Breast epithelium (tissue), 4 donors: ENCODE data around the gene DECR2. TPM values are rescaled to one million over a fixed set of nuclear protein-coding genes. Genes with fewer than 3 reads are reported as not detected.
A peak's percentile ranks its signal among the peaks of the same experiment; 100 is the strongest.

ENCODE experiments used
- DNase-seq, 2 donors: peaks; one replicate each; pipeline ENCODE4 v3.0.0-alpha.2; 2019; ENCODE audit warnings: low spot score in 2 of 2
- H3K27ac ChIP-seq, 2 donors: fragments of 200-600 bp; sonication (generic) in 1 of 2; one replicate each; pipeline ENCODE4 v1.5.1; 2016 to 2019; ENCODE audit warnings: mild to moderate bottlenecking in 1 of 2
- H3K27me3 ChIP-seq, 2 donors: fragments of 200-600 bp; sonication (generic) in 1 of 2; one replicate each; pipeline versions ENCODE4 v1.5.1 to v1.6.0; 2017 to 2019; ENCODE audit warnings: control low read depth in 1 of 2, mild to moderate bottlenecking in 1 of 2
- H3K36me3 ChIP-seq: fragments of 200-600 bp; one replicate; pipeline ENCODE4 v1.5.1; 2019
- H3K4me1 ChIP-seq, 2 donors: fragments of 200-600 bp; sonication (generic); one replicate each; pipeline ENCODE4 v1.5.1; 2016 to 2019; ENCODE audit warnings: control low read depth in 1 of 2
- H3K4me3 ChIP-seq, 3 donors: fragments of 200-600 bp; sonication (generic); 1 replicate in 2 of 3; 2 replicates in 1 of 3; pipeline ENCODE4 v1.5.1; 2016 to 2019; ENCODE audit warnings: mild to moderate bottlenecking in 3 of 3, moderate library complexity in 2 of 3
- H3K9me3 ChIP-seq, 2 donors: fragments of 200-600 bp; sonication (generic) in 1 of 2; one replicate each; pipeline ENCODE4 v1.5.1; 2016 to 2019; ENCODE audit warnings: control low read depth in 1 of 2
- CTCF ChIP-seq, 3 donors: fragments of 450-650 bp; IDR thresholded peaks; one replicate each; pipeline ENCODE4 v1.5.1; 2016 to 2017; ENCODE audit warnings: antibody characterized with exemption in 3 of 3, mild to moderate bottlenecking in 3 of 3, moderate library complexity in 3 of 3
- POLR2A ChIP-seq: fragments of 450-650 bp; IDR thresholded peaks from one replicate; pipeline ENCODE4 v1.6.1; 2016; ENCODE audit warnings: antibody characterized with exemption, mild to moderate bottlenecking, moderate library complexity
- POLR2AphosphoS5 ChIP-seq, 3 donors: sonication (generic); formaldehyde crosslinking; IDR thresholded peaks; one replicate each; pipeline ENCODE4 v1.6.1; 2017; ENCODE audit warnings: antibody characterized with exemption in 3 of 3
- intact Hi-C: fragments of 100-400 bp; cut with DNase I; formaldehyde crosslinking; loops from one replicate; pipeline ENCODE4 v1.15.1; 2023; ENCODE audit warnings: low total_unique reads
- total RNA-seq, 3 donors: library from RNA; depleted of rRNA; stranded (reverse); fragments of >200 nt; gene quantifications; one replicate each; pipeline ENCODE4 v1.1.0, GENCODE V29; 2016

Gene DECR2
- total RNA-seq, 3 donors from 2014 or later, result 19.4 to 30.5 (median 28.7) TPM

GRCh38 chr16:425740-426114 lies 24.0 kb downstream of the DECR2 start:
- peaks cover 0 to 8% of the 10 kb centered on the region in 2 donors for H3K4me1 ChIP-seq
- TF ChIP-seq CTCF (IDR thresholded peaks at IDR 0.05), result no peak
- TF ChIP-seq POLR2A, result no peak
- TF ChIP-seq POLR2AphosphoS5 (IDR thresholded peaks at IDR 0.05), result no peak
- peak overlapping the region; percentile 96 to 97 for H3K27ac ChIP-seq
- H3K4me3 ChIP-seq, result peak overlapping the region; percentile 64 to 87 (median 71)
- no peak for DNase-seq
- no peaks in the 10 kb centered on the region for H3K27me3 ChIP-seq
- intact Hi-C loops, result loop anchor here (2.0 kb wide), 1 partner anchor 73 kb away; the partner anchor contains the start of gene AXIN1
- H3K36me3 ChIP-seq, result no peaks in the 10 kb centered on the region
- H3K9me3 ChIP-seq, result no peaks in the 10 kb centered on the region

GRCh38 chr16:426115-426905 lies 24.6 kb downstream of the DECR2 start:
- Histone ChIP-seq H3K4me1 (peaks cover 0 to 8% of the 10 kb centered on the region in 2 donors), H3K9me3 (no peaks in the 10 kb centered on the region), H3K27me3 (no peaks in the 10 kb centered on the region), H3K36me3 (no peaks in the 10 kb centered on the region), H3K27ac (peak overlapping the region in 1 of 2 donors; percentile 97), H3K4me3 (peak overlapping the region; percentile 64 to 87 (median 71))
- TF ChIP-seq POLR2AphosphoS5 (IDR thresholded peaks at IDR 0.05) (no peak), CTCF (IDR thresholded peaks at IDR 0.05) (no peak), POLR2A (no peak)
- DNase-seq, result no peak
- intact Hi-C loops, result no loop called here

- Histone ChIP-seq H3K36me3 (no peaks in the 10 kb centered on the region), H3K4me1 (peaks cover 0 to 8% of the 10 kb centered on the region in 2 donors), H3K27me3 (no peaks in the 10 kb centered on the region), H3K9me3 (no peaks in the 10 kb centered on the region), H3K4me3 (peak overlapping the region; percentile 64 to 87 (median 71)), H3K27ac (no peak overlapping the region)
- DNase-seq, result no peak
- intact Hi-C loops, result no loop called here
- TF ChIP-seq POLR2A, result no peak
- no peak for TF ChIP-seq CTCF (IDR thresholded peaks at IDR 0.05)
- no peak for TF ChIP-seq POLR2AphosphoS5 (IDR thresholded peaks at IDR 0.05)
Measured at GRCh38 chr16:426906-427249, 25.2 kb downstream of the DECR2 start.

GRCh38 chr16:427250-427649 lies 25.6 kb downstream of the DECR2 start:
- Histone ChIP-seq H3K4me3 (peak overlapping the region; percentile 64 to 87 (median 71)), H3K4me1 (peaks cover 0 to 8% of the 10 kb centered on the region in 2 donors), H3K27ac (no peak overlapping the region), H3K36me3 (no peaks in the 10 kb centered on the region), H3K9me3 (no peaks in the 10 kb centered on the region), H3K27me3 (no peaks in the 10 kb centered on the region)
- no peak for DNase-seq
- intact Hi-C loops, result no loop called here
- TF ChIP-seq POLR2AphosphoS5 (IDR thresholded peaks at IDR 0.05) (no peak), POLR2A (no peak), CTCF (IDR thresholded peaks at IDR 0.05) (no peak)

- no peaks in the 10 kb centered on the region for H3K36me3 ChIP-seq
- H3K4me3 ChIP-seq, result no peak overlapping the region
- H3K9me3 ChIP-seq, result no peaks in the 10 kb centered on the region
- no peak for DNase-seq
- TF ChIP-seq CTCF (IDR thresholded peaks at IDR 0.05), result no peak
- TF ChIP-seq POLR2A, result no peak
- no peak for TF ChIP-seq POLR2AphosphoS5 (IDR thresholded peaks at IDR 0.05)
- H3K27me3 ChIP-seq, result no peaks in the 10 kb centered on the region
- H3K4me1 ChIP-seq, result no peaks in the 10 kb centered on the region
- H3K27ac ChIP-seq, result no peak overlapping the region
- intact Hi-C loops, result no loop called here
Measured at GRCh38 chr16:430904-431303, 29.2 kb downstream of the DECR2 start.
